Hindlimb muscle (tissue), 1 donor: ENCODE measurements around the gene SLC39A11. TPM values are rescaled to one million over a fixed set of nuclear protein-coding genes. Genes with fewer than 3 reads are reported as not detected.
"Not testable (repeated sequence)": the region's sequence is repeated elsewhere in the genome, so short reads cannot be mapped to it uniquely, and the experiment has no call there.

ENCODE experiments used
- DNase-seq: peaks from one replicate; pipeline ENCODE4 v3.0.0-alpha.2; 2013
- polyA plus RNA-seq: library from polyadenylated mRNA; unstranded; fragments of 120-200 nt; gene quantifications from one replicate; pipeline ENCODE4 v1.2.1, GENCODE V29; 2013; ENCODE audit not compliant: insufficient read length

The SLC39A11 gene
- polyA plus RNA-seq, 1 donor, result 9.3 TPM

GRCh38 chr17:73071066-73071999 is 21.2 kb downstream of the SLC39A11 start:
- DNase-seq, result no peak

GRCh38 chr17:73069841-73070240 is 22.6 kb downstream of the SLC39A11 start:
- DNase-seq, result no peak

DNA sequence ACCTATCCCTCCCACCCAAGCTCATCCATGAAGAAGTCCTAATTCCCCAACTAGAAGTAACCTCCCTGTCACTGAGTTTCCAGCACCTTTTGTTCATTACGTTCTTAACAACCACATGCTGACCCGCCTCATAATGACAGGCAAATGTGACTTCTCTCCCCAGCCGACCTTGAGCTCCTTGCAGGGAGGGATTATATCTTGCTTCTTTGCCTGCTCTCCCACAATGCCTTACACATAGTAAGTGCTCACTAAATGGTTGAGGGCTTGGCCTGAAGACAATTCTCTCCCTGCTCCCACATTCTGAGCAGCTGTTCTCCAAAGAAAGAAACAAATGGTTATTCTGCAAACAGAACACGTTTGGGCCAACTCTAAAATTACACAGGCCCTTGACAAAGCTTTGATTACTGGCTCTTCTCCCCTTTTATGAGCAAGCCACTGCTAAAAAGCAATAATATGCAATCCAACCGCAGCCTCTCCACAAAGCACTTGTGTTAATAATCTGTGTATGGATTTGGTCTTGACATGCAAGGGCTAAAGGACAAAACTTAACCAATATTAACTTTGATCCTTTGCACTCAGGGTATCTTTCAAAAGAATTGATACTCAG is 23.2 kb downstream of the SLC39A11 start:
- DNase-seq, result no peak

GRCh38 chr17:73068322-73069153 is 23.9 kb downstream of the SLC39A11 start:
- DNase-seq, result no peak

DNA sequence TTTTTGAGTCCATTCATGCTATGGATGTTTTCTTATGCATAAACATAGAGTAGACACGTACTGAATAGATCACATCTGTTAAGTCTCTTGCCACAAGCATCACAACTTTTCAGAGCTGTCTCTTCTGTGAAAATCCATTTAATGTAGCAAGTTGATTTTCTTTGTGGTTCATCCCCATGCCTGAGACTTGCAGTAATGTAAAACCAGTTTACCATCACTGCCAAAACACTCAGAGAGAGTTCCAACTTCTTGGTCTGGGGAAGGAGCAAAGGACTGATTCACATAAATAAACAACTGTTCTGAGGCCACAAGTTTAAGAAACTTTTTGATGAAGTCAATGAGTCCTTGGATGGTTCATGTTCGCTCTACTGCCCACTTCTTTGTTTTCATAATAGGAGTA is 24.8 kb downstream of the SLC39A11 start:
- DNase-seq, result not testable (repeated sequence)

DNA sequence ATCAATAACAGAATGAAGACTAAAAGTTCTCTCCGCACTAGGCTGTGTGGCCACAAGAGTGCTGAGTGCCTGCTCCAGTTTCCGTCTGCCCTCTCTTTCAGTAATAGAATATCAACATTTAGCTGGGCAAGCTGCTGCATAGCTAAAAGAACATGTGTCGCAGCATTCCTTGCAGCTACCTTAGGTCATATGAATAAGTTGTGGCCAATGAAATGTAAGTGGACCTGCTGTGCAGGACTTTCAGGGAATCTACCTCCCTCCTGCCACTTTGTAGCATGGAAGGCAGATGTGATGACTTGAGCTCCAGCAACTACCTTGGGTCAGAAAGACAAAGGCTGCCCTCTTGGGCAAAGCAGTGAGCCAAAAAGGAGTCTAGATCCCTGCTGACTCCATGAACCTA is 25.4 kb downstream of the SLC39A11 start:
- no peak for DNase-seq

DNA sequence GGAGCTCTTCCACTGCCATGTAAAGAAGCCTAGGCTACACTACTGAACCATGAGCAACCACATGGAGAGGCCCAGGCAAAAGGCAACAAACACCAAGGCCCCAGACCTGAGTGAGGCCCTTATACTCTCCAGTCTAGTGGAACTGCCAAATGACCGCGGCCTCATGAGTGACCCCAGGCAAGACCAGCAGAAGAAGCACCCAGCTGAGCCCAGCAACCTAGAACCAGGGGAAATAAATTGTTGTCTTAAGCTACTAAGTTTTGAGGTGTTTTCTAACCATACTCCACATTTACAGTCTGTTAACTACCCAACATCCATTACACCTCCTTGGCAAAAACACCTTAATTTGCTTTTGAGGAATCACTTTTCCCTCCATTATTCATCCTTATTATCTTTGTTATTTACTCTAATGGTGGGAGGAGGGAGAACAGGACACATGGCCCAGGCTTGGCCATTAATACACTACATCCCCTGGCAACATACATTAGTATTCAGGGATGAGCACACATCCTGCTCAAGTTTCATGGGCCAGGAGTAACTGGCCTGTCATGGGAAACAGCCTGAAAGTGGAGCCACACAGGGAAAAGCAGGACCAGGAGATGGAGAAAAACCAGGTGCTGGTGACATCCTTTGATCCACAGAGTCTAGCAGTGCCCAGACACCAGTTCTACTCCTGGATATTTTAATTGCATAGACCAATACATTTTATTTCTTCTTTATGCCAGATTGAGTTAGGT is 26.2 kb downstream of the SLC39A11 start:
- DNase-seq, result no peak

DNA sequence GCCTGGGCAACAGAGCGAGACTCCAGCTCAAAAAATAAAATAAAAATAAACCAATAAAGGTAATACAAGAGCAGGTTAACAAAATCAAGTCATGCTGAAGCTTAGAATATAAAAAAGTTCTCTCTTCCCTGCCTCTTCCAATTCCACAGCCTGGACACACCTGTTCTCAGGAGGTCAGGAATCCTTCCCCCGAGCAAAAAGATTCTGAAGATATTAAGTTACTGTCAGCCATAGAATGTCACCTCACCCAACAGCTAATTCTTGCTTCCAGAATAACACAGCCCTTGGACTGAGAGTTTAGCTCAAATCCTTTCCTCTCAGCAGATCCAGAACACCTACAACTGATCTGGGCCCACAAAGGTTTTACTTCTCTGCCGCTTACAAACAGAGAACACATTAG is 27.1 kb downstream of the SLC39A11 start:
- no peak for DNase-seq

DNA sequence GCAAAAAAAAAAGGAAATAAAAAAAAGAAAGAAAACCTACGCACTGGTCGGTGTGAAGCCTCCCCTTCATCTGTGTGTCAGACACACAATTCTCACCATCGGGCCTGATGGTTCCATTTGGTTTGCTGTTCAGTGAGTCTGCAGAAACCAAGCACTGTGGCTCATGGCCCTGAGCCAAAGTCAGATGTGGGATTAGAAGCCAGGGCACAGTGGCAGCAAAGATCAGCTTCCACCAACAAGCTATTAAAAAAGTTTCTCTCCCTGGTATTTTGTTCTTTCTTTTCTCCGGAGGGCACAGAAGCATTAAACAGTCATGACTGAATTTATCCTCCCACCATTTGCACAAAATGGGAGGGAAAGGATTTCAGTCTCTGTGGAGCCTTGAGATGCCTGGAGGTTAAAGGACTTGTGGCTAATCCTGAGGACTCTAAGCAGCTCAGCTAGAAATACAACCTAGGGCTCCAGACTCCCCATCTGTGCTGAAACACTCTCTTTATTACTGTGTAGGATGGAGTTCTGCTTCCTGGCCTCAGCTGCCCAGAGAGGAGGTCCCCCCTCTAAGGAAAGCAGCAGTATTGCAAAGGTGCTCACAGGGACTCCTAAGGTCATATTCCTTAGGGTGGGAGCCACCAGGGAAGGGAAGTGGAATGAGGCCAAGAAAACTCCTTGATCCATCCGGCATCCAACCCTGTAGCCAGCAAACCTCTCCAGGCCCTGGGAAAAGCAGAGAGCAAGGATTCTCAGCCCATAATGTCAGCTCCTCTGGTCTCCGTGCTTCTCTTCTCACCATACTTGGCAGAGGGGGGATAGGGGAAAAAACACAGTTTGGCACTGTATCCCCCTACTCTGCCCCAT is 28.2 kb downstream of the SLC39A11 start:
- no peak for DNase-seq

DNA sequence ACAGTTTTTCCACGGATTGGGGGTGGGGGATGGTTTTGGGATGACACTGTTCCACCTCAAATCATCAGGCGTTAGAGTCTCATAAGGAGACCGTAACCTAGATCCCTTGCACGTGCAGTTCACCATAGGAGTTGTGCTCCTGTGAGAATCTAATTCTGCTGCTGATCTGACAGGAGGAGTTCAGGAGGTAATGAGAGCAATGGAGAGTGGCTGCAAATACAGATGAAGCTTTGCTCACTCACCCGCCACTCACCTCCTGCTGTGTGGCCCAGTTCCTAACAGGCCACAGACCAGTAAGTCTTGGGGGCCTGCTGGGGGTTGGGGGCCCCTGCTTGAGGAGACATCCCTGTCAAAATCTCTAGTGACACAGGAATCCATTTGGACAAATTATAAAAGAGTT is 29.8 kb downstream of the SLC39A11 start:
- DNase-seq, result no peak

DNA sequence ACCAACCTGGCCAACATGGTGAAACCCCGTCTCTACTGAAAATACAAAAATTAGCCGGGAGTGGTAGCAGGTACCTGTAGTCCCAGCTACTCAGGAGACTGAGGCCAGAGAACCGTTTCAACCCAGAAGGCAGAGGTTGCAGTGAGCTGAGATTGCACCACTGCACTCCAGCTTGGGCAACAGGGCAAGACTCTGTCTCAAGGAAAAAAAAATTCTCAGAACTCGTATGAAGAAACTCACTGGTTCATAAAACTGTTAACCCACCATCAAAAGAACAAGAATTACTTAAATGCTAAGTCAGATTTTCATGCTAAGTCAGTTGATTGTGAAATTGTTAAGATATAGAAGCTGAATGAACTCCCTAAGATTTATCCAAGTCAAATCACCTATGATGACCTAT is 31.3 kb downstream of the SLC39A11 start:
- no peak for DNase-seq

DNA sequence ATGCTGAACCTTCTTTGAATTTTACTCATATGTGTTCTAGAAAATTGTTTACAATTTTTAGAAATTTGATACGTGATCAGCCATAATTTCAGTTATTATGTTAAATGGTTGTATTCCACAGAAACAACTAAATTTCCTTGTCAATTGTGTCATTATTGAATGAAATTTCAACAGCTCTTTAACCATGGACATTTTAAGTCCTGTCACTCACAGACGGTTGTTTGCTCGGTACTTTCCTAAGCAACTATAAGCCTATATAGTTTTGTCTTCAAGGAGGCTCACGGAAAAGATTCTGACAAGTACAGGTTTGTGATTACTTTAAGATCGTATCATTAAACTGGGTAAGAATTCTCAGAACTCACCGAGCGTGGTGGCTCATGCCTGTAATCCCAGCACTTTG is 31.8 kb downstream of the SLC39A11 start:
- DNase-seq, result no peak

DNA sequence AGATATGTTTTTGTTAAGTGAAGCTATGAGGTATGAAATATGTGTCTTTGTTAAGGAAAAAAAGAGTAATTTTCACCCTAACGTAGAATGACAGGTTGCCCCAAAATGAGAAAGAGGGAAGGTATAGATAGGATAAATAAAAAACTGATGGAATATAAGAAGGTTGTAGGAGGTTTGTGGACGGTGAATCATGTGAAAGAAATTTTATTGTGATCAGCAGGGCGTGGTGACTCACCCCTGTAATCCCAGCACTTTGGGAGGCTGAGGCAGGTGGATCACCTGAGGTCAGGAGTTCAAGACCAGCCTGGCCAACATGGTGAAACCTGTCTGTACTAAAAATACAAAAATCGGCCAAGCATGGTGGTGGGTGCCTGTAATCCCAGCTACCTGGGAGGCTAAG is 32.8 kb downstream of the SLC39A11 start:
- DNase-seq, result not testable (repeated sequence)

DNA sequence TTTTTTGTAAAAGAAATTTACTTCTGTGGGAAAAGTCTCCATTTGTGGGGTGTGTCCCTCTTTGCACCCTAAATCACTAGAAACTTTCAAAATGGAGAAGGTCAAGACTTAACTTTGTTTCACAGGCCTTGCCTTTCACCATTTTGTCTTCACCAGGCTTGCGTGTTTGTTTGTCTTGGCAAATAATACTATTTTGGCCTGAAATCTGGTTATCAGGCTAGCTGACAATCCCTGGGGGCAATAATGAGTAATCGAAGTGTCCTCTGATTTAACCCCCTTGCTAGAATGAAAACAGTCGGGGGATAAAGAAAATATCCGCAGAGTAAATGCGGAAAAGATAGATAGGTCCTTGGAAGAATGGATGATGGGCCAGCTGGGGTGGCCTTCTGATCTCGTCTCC is 34.5 kb downstream of the SLC39A11 start:
- no peak for DNase-seq

GRCh38 chr17:73057196-73057595 is 35.3 kb downstream of the SLC39A11 start:
- no peak for DNase-seq

DNA sequence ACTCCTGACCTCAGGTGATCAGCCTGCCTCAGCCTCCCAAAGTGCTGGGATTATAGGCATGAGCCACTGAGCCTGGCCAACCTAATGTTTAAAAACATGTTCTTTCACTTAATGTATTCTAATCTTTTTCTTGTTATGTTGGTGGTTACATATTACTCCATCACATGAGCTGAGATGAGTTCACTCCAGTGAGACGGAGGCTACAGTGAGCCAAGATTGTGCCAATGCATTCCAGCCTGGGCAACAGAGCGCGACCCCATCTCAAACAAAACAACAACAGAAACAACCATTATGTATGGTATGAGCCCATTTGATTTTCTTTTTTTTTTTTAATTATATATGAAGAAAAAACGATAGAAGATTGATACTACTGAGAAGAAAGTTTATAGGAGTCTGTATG is 39.6 kb downstream of the SLC39A11 start:
- DNase-seq, result no peak

GRCh38 chr17:73050797-73051196 is 41.7 kb downstream of the SLC39A11 start:
- DNase-seq, result no peak

DNA sequence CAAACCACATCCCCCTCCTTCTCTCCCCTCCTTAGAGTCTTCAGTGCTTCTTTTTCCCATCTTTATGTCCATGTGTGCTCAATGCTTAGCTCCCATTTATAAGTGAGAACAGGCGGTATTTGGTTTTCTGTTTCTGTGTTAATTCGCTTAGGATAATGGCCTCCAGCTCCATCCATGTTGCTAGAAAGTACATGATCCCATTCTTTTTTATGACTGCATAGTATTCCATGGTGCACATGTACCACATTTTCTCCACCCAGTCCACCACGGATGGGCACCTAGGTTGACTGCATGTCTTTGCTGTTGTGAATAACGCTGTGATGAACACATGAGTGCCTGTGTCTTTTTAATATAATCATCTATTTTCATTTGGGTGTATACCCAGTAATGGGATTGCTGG is 44.3 kb downstream of the SLC39A11 start:
- DNase-seq, result no peak

DNA sequence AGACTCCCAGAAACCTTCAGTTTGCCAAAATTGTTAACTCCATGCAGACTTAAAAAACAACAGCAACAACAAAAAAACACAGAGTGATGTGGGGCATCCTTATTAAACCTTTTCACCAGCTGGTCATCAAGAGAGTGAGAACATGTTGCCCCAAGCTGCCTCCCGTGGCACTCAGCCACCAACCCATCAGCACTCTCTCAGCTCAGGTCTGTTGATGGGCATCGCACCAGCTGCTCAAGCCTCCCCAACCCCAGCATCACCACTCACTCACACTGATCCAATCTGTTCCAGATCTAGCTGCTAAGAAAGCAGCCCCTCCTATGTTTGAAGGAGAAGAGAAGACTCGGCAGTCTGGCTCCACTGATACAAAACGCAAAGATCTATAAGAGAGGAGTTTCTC is 46.8 kb downstream of the SLC39A11 start:
- no peak for DNase-seq

DNA sequence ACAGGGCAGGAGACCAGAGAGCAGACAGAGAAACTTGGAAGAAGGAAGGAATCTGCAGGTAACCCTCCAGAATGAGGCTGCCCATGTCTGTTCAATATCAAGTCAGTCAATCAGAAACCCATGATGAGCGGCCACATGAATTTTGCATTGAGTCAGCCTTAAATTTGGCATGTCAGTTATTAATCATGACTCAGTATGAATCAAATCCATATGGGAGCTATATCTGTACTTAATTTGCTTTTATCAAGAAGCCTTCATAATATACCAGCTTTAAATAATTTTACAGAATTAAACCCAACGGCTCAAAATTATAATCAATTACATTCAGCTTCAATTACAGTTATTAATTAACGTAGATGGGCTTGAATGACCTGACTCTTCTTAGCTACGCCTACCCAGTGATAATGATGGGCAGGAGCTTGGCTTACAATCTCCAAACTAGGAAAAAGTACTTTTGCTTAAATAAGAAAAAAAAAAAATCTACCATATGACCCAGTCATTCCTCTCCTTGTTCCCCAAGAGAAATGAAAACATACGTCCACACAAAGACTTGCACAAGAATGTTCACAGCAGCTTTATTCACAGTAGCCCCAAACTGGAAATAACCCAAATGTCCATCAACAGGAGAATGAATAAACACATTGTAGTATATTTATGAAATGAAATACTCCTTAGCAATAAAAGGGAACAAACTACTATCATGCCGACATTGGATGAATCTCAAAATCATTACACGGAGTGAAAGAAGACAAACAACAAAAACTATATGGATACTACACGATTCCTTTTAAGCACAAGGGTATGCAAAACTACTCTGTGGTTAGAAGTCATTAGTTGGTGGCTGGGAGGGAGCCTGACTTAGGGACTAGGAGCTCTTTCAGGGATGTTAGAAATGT is 48.6 kb downstream of the SLC39A11 start:
- no peak for DNase-seq
